K562 (cell line): ENCODE data around the gene PRKAG2. TPM values are rescaled to one million over a fixed set of nuclear protein-coding genes. Genes with fewer than 3 reads are reported as not detected.

Experiments
- HMG20B ChIP-seq: fragments of 250-450 bp; sonication (Bioruptor Pico); IDR thresholded peaks from 2 replicates; pipeline ENCODE4 v1.5.0; 2021; ENCODE audit warnings: mild to moderate bottlenecking
- MBD2 ChIP-seq: sonication (generic); IDR thresholded peaks from 2 replicates; pipeline ENCODE4 v1.6.1; 2016; ENCODE audit warnings: low read depth, borderline replicate concordance
- NCOA2 ChIP-seq, 2 experiments: fragments of 450-650 bp; IDR thresholded peaks; 2 replicates each; pipeline ENCODE4 v1.6.1; 2018; ENCODE audit warnings: mild to moderate bottlenecking in 2 of 2, moderate library complexity in 1 of 2; ENCODE audit not compliant: partially characterized antibody in 2 of 2
- NFRKB ChIP-seq: fragments of 450-650 bp; IDR thresholded peaks from 2 replicates; pipeline ENCODE4 v1.6.1; 2016; ENCODE audit warnings: low read depth
- RBM15 ChIP-seq: fragments of 200-400 bp; formaldehyde crosslinking; IDR thresholded peaks from 2 replicates; pipeline ENCODE4 v1.6.1; 2018; ENCODE audit warnings: mild to moderate bottlenecking, low read length, moderate library complexity; ENCODE audit not compliant: insufficient read depth
- SIRT6 ChIP-seq: IDR thresholded peaks from one replicate; pipeline ENCODE4 v1.6.1; 2012; ENCODE audit warnings: low read depth, mild to moderate bottlenecking, control low read depth, inconsistent platforms, low read length, moderate library complexity
- SRSF7 ChIP-seq: fragments of 200-400 bp; formaldehyde crosslinking; optimal IDR thresholded peaks from 2 replicates; pipeline ENCODE3; 2017; ENCODE audit warnings: mild to moderate bottlenecking, low read depth, low read length
- ZKSCAN8 ChIP-seq: fragments of 200-800 bp; sonication (Bioruptor generic); IDR thresholded peaks from 2 replicates; pipeline ENCODE4 v1.6.1; 2016; ENCODE audit warnings: missing genetic modification characterization, missing compliant biosample characterization
- ZNF184 ChIP-seq: sonication (generic); formaldehyde crosslinking; IDR thresholded peaks from 2 replicates; pipeline ENCODE4 v1.5.0; 2020; ENCODE audit warnings: missing genetic modification reagents
- ZNF431 ChIP-seq: sonication (generic); formaldehyde crosslinking; IDR thresholded peaks from 2 replicates; pipeline ENCODE4 v1.8.0; 2022; ENCODE audit warnings: mild to moderate bottlenecking, missing genetic modification reagents
- ZSCAN32 ChIP-seq: fragments of 450-650 bp; formaldehyde crosslinking; IDR thresholded peaks from 2 replicates; pipeline ENCODE4 v1.4.0; 2020; ENCODE audit warnings: mild to moderate bottlenecking, moderate library complexity
- polyA plus RNA-seq, 8 experiments: library from polyadenylated mRNA; depleted of rRNA in 4 of 8; stranded (reverse) in 5 of 8; unstranded in 3 of 8; fragments of >200 nt; fragmentation: Nextera tagmentation in 2 of 8; fragmentation: Illumina TruSeq in 1 of 8; extraction: Ambion mirVana in 2 of 8; extraction: Trizol in 1 of 8; gene quantifications; 2 replicates each; pipeline versions ENCODE4 v1.2.1 to v1.2.3, GENCODE V29; 2011 to 2014; ENCODE audit warnings: inconsistent platforms in 1 of 8, missing spikeins in 1 of 8
- total RNA-seq, 7 experiments: library from RNA; depleted of rRNA in 6 of 7; stranded (reverse); fragments of >200 nt in 6 of 7; fragmentation: Illumina TruSeq in 2 of 7; extraction: Trizol in 2 of 7; gene quantifications; 2 replicates each; pipeline versions ENCODE4 v1.2.1 to v1.2.3, GENCODE V29; 2011 to 2021; ENCODE audit warnings: low replicate concordance in 1 of 7
- TF ChIP-seq, protein P1 (sequence below), 2 experiments: fragments of 150-350 bp in 1 of 2; IDR thresholded peaks; 2 replicates each; pipeline ENCODE4 v1.6.1; 2012 to 2016; ENCODE audit warnings: low read depth in 2 of 2, low read length in 2 of 2, mild to moderate bottlenecking in 1 of 2, moderate library complexity in 1 of 2
- TF ChIP-seq, protein P2 (sequence below): sonication (generic); formaldehyde crosslinking; IDR thresholded peaks from 2 replicates; pipeline ENCODE4 v1.8.0; 2022; ENCODE audit warnings: missing genetic modification reagents, mild to moderate bottlenecking, borderline replicate concordance
- TF ChIP-seq, protein P3 (sequence below), 2 experiments: IDR thresholded peaks; 2 replicates each; pipeline ENCODE4 v1.6.1; 2012; ENCODE audit warnings: improper control_type of control experiment in 2 of 2, low read depth in 2 of 2, low read length in 2 of 2, borderline replicate concordance in 1 of 2
- TF ChIP-seq, protein P4 (sequence below): sonication (generic); formaldehyde crosslinking; IDR thresholded peaks from 2 replicates; pipeline ENCODE4 v1.8.1; 2023; ENCODE audit warnings: mild to moderate bottlenecking, missing genetic modification reagents

The PRKAG2 gene
- total and polyA plus RNA-seq, 9 of the 15 experiments (the other 6 are each of a cell fraction or from before 2014, with no cell fraction given): 0.99 to 5.6 (median 3.3) TPM

DNA sequence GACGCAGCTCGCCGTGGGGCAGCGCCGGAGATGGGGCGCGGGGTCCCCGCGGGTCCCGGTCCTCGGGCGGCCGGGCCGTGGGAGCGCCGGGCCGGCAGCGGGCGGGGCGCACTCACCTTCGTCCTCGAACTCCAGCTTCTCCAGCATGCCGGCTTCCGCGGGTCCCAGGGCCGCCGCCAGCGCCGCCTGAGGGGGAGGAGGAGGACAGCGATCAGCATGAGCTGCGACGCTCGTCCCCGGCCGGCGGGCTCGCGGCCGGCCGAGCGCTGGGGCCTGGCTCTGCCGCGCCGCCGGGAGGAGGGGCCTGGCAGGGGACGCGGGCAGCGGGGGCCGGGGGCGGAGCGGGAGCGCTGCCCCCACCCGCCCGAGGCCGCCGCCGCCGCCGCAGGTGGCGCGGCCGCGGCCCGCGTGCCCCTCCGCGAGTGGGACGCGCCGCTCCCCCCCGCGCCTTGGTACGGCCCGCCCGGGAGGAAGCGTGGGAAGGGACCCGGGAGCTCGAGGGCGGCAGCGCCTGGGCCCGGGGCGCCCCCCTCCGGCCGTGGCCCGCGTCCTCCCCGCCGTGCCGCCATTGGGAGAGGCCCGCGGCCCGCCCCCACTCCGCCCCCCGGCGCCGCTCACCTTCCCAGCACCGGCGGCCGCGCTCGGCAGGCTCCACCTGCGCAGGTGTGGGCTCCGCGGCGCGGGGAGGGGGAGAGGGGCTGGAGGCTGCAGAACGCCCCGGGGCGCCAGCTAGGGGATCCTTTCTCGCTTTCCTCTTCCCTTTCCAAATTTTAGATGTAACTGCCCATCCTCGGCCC is 244.8 kb downstream of the PRKAG2 start (continued):
- TF ChIP-seq ZNF431 (CRISPR knock-in tag): no peak
- no peak for TF ChIP-seq HMG20B (CRISPR knock-in tag)
- no peak for TF ChIP-seq RBM15
- TF ChIP-seq, protein P1, sequence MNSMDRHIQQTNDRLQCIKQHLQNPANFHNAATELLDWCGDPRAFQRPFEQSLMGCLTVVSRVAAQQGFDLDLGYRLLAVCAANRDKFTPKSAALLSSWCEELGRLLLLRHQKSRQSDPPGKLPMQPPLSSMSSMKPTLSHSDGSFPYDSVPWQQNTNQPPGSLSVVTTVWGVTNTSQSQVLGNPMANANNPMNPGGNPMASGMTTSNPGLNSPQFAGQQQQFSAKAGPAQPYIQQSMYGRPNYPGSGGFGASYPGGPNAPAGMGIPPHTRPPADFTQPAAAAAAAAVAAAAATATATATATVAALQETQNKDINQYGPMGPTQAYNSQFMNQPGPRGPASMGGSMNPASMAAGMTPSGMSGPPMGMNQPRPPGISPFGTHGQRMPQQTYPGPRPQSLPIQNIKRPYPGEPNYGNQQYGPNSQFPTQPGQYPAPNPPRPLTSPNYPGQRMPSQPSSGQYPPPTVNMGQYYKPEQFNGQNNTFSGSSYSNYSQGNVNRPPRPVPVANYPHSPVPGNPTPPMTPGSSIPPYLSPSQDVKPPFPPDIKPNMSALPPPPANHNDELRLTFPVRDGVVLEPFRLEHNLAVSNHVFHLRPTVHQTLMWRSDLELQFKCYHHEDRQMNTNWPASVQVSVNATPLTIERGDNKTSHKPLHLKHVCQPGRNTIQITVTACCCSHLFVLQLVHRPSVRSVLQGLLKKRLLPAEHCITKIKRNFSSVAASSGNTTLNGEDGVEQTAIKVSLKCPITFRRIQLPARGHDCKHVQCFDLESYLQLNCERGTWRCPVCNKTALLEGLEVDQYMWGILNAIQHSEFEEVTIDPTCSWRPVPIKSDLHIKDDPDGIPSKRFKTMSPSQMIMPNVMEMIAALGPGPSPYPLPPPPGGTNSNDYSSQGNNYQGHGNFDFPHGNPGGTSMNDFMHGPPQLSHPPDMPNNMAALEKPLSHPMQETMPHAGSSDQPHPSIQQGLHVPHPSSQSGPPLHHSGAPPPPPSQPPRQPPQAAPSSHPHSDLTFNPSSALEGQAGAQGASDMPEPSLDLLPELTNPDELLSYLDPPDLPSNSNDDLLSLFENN (IDR thresholded peaks at IDR 0.05; ENCODE audit: low read depth in 2 of 2, low read length in 2 of 2): no peak; a peak in 1 of 4 replicates
- TF ChIP-seq, protein P2, sequence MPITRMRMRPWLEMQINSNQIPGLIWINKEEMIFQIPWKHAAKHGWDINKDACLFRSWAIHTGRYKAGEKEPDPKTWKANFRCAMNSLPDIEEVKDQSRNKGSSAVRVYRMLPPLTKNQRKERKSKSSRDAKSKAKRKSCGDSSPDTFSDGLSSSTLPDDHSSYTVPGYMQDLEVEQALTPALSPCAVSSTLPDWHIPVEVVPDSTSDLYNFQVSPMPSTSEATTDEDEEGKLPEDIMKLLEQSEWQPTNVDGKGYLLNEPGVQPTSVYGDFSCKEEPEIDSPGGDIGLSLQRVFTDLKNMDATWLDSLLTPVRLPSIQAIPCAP (CRISPR knock-in tag): no peak
- no peak for TF ChIP-seq NFRKB
- TF ChIP-seq ZNF184: no peak
- no peak for TF ChIP-seq ZSCAN32 (CRISPR knock-in tag)
- TF ChIP-seq NCOA2 (IDR thresholded peaks at IDR 0.05; ENCODE audit: partially characterized antibody in 2 of 2): no peak
- peak; percentile 60; the same call in 1 of the 2 replicates for TF ChIP-seq MBD2
- no peak for TF ChIP-seq SIRT6
- no peak for TF ChIP-seq ZKSCAN8 (CRISPR knock-in tag)
- no peak for TF ChIP-seq SRSF7
- TF ChIP-seq, protein P3, sequence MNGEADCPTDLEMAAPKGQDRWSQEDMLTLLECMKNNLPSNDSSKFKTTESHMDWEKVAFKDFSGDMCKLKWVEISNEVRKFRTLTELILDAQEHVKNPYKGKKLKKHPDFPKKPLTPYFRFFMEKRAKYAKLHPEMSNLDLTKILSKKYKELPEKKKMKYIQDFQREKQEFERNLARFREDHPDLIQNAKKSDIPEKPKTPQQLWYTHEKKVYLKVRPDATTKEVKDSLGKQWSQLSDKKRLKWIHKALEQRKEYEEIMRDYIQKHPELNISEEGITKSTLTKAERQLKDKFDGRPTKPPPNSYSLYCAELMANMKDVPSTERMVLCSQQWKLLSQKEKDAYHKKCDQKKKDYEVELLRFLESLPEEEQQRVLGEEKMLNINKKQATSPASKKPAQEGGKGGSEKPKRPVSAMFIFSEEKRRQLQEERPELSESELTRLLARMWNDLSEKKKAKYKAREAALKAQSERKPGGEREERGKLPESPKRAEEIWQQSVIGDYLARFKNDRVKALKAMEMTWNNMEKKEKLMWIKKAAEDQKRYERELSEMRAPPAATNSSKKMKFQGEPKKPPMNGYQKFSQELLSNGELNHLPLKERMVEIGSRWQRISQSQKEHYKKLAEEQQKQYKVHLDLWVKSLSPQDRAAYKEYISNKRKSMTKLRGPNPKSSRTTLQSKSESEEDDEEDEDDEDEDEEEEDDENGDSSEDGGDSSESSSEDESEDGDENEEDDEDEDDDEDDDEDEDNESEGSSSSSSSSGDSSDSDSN (IDR thresholded peaks at IDR 0.05; ENCODE audit: borderline replicate concordance in 1 of 2, low read depth in 2 of 2, low read length in 2 of 2): peak; percentile 92 to 93; a peak in 3 of 4 replicates
- TF ChIP-seq, protein P4, sequence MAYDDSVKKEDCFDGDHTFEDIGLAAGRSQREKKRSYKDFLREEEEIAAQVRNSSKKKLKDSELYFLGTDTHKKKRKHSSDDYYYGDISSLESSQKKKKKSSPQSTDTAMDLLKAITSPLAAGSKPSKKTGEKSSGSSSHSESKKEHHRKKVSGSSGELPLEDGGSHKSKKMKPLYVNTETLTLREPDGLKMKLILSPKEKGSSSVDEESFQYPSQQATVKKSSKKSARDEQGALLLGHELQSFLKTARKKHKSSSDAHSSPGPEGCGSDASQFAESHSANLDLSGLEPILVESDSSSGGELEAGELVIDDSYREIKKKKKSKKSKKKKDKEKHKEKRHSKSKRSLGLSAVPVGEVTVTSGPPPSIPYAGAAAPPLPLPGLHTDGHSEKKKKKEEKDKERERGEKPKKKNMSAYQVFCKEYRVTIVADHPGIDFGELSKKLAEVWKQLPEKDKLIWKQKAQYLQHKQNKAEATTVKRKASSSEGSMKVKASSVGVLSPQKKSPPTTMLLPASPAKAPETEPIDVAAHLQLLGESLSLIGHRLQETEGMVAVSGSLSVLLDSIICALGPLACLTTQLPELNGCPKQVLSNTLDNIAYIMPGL (CRISPR knock-in tag): 0 out of 2 replicates have a peak, but pooled peaks have one; percentile 33
